SHP77 (cell line): ENCODE results near the gene FCHO2.
A peak's percentile ranks its signal among the peaks of the same experiment; 100 is the strongest.

ENCODE experiments used
- DNase-seq, 2 experiments: peaks; one replicate each; lab custom pipeline; 2025; lab: John Stamatoyannopoulos, UW

The FCHO2 gene

GRCh38 chr5:73110190-73110589 is 154.3 kb downstream of the FCHO2 start:
- no peak for DNase-seq

- DNase-seq = no peak
Measured at GRCh38 chr5:73111536-73111935, 155.7 kb downstream of the FCHO2 start.

GRCh38 chr5:73112359-73112758 is 156.5 kb downstream of the FCHO2 start:
- DNase-seq = no peak

- no peak for DNase-seq
Measured at GRCh38 chr5:73114044-73114688, 158.3 kb downstream of the FCHO2 start.

GRCh38 chr5:73115399-73116051 is 159.7 kb downstream of the FCHO2 start:
- no peak for DNase-seq

- no peak for DNase-seq
Measured at GRCh38 chr5:73116506-73116905, 160.7 kb downstream of the FCHO2 start.

- no peak for DNase-seq
Measured at GRCh38 chr5:73117088-73117740, 161.4 kb downstream of the FCHO2 start.

- DNase-seq = peak; percentile 81 to 93
Measured at GRCh38 chr5:73118391-73118973, 162.6 kb downstream of the FCHO2 start.

- no peak for DNase-seq
Measured at GRCh38 chr5:73119451-73120157, 163.8 kb downstream of the FCHO2 start.

- DNase-seq = no peak
Measured at GRCh38 chr5:73120222-73121118, 164.6 kb downstream of the FCHO2 start, which contains the start of gene TMEM171. TSS of gene TMEM171 (plus strand) at chr5:73120575. CDS start at chr5:73123374, 2,799 bp downstream.

GRCh38 chr5:73121119-73121463 is 165.2 kb downstream of the FCHO2 start:
- DNase-seq = no peak

GRCh38 chr5:73122875-73123810 is 167.3 kb downstream of the FCHO2 start:
- peak in 1 of 2 experiments; percentile 13 for DNase-seq

GRCh38 chr5:73125289-73125688 is 169.4 kb downstream of the FCHO2 start:
- DNase-seq = no peak

GRCh38 chr5:73126381-73126780 is 170.5 kb downstream of the FCHO2 start:
- DNase-seq = no peak

- no peak for DNase-seq
Measured at GRCh38 chr5:73126957-73127356, 171.1 kb downstream of the FCHO2 start.

- DNase-seq = no peak
Measured at GRCh38 chr5:73129143-73129542, 173.3 kb downstream of the FCHO2 start.

GRCh38 chr5:73130811-73131210 is 175.0 kb downstream of the FCHO2 start:
- DNase-seq = no peak

- DNase-seq = no peak
Measured at GRCh38 chr5:73131711-73132425, 176.0 kb downstream of the FCHO2 start.

GRCh38 chr5:73132759-73133158 is 176.9 kb downstream of the FCHO2 start:
- no peak for DNase-seq
